COLO829 (cell line): Measurements from ENCODE around the gene CLDN19.

Experiments
- DNase-seq: peaks from one replicate; pipeline ENCODE4 v3.0.0; 2012; ENCODE audit warnings: low spot score

Gene CLDN19

GRCh38 chr1:42700006-42700405, 40.0 kb downstream of the CLDN19 start:
- no peak for DNase-seq

GRCh38 chr1:42698081-42698813, 41.8 kb downstream of the CLDN19 start:
- no peak for DNase-seq

- no peak for DNase-seq
Observed at GRCh38 chr1:42692911-42693310, 47.1 kb downstream of the CLDN19 start.

- no peak for DNase-seq
Observed at GRCh38 chr1:42692461-42692860, 47.6 kb downstream of the CLDN19 start.

GRCh38 chr1:42691157-42691498, 48.9 kb downstream of the CLDN19 start:
- DNase-seq = no peak

- no peak for DNase-seq
Observed at GRCh38 chr1:42690477-42691156, 49.4 kb downstream of the CLDN19 start.

- DNase-seq = no peak
Observed at GRCh38 chr1:42689912-42690311, 50.1 kb downstream of the CLDN19 start.

GRCh38 chr1:42686418-42686817, 53.6 kb downstream of the CLDN19 start:
- DNase-seq = no peak

GRCh38 chr1:42684139-42684538, 55.9 kb downstream of the CLDN19 start:
- DNase-seq = no peak
